Measurements from ENCODE around the gene SH3GL2. TPM values are rescaled to one million over a fixed set of nuclear protein-coding genes. Genes with fewer than 3 reads are reported as not detected.
A peak's percentile ranks its signal among the peaks of the same experiment; 100 is the strongest.
"Not testable (repeated sequence)": the region's sequence is repeated elsewhere in the genome, so short reads cannot be mapped to it uniquely, and the experiment has no call there.

Gene SH3GL2
- total RNA-seq, 1 donor from 2014 or later, result 0.79 TPM

- DNase-seq (ENCODE audit: low read depth, low spot score), result no peak
Observed at GRCh38 chr9:17742067-17742466, 163.2 kb downstream of the SH3GL2 start.

DNA sequence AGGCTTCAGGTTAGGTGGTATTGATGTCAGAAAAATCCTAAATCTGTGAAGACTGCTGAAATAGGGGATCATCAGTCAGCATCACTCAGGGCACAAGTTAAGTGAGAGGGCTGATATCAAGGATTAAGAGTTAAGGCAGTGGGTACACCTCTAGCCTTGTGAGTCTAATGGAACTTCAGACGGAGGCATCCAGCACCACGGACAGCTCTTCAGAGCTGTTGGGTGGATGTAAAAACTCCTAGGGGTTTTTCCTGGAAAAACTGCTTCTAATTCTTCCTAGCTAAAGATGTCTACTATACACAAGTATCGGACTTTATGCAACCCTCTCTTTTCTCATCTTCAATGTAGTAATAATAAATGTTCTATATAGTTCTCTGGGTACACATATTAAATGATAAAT is 165.9 kb downstream of the SH3GL2 start:
- no peak for DNase-seq (ENCODE audit: low read depth, low spot score)

DNA sequence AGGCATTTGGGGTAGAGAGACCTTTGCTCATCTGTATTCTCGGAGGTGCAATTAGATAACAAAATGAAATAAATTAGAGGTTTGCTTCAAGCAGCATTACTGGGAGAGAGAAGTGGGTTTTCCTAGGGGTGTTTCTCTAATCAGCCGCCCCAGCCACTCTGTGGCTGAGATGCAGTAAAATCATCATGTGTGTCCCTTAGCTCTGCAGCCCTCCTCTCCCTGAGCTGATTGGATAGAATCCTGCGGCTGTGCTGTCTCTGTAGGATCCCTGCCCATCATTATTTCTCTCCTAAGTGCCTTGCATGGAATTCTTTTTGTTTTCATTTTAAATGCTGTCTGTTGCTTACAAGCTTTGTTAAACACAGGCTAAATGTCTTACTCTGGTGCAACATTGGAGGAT is 171.4 kb downstream of the SH3GL2 start:
- DNase-seq (ENCODE audit: low read depth, low spot score), result no peak

DNA sequence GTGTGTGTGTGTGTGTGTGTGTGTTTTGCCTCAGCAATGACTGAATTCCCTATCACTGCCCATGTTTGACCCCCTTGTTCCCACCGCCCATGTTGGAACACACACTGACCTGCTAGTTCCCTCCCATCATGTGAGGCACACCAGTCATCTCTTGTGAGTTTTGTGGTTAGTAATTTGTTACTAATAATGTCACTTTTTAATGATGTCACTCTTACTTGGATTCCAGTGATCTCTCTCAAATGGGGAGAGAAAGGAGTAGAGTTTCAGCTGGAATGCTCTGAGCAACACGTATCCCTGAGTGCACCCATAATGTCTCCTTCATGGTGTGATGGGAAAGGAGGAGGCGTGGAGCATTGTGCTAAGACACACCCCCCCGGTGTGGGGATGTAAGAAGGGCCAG is 172.6 kb downstream of the SH3GL2 start:
- DNase-seq (ENCODE audit: low read depth, low spot score), result no peak

GRCh38 chr9:17752021-17752420 is 173.2 kb downstream of the SH3GL2 start:
- DNase-seq (ENCODE audit: low read depth, low spot score), result no peak

DNA sequence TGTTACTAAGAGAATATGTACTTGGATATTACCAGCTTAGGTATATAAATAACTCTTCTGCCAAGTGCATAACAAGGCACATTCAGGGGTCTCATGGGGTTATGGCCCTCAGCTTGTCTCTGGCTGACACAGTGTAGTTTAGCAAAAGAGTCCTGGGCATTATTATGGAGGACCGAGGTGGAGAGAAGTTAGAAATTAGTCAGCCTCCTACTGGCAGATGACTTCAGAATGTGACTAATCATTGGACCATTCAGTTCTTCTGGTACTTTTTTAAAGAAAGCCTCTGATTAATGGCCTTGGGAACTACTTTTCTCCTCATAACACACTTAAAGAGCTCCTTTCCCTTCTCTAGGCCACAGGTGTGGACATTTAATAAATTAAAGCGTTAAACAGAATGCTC is 178.9 kb downstream of the SH3GL2 start:
- no peak for DNase-seq (ENCODE audit: low read depth, low spot score)

DNA sequence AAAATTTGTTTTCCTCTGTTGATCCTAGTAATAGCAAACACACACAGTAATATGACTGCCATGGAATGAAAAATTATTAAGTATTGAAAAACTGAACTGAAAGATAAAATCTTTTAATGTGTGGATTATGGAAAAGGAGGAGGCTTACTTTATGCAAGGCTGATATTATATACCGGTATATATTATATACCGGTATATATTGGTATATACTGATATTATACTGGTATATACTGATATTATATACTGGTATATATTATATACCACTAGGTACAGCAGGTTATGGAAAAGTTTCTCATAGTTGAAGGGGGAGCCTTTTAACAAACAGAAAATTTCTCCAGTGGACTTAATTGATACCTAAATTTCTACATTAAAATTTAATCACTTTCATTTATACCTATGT is 181.4 kb downstream of the SH3GL2 start:
- DNase-seq (ENCODE audit: low read depth, low spot score), result no peak

DNA sequence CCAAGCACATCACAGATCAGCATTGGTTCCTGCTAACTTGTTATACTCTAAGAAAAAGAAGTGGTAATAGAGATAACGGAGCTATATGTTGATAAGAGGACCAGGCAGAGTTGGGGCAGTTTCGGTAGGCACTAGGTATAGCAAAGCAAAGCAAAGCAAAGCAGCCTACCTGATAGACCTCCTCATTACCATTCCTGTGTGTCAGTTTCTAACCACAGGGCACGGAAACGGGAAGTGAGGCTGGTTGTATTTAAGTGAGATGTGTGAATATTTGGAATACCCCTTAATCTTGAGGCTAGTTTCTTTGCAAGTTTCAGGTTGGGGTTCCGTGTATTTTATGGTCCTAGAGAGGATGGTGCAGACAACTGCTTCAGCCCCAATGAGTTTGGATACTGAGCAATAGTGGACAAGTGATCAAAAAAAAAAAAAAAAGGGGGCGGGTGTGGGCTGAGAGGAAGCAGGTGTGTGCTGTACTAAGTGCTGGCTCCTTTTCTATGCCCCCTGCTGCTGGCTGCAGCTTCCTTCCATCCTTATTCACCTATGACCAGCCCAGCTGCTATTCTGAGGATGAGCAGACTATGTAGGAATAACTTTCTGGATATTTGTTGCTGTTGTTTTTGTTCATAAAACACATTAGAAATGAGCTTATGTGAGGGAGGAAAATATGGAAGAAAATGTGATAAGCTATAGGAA is 183.3 kb downstream of the SH3GL2 start:
- DNase-seq (ENCODE audit: low read depth, low spot score), result no peak

DNA sequence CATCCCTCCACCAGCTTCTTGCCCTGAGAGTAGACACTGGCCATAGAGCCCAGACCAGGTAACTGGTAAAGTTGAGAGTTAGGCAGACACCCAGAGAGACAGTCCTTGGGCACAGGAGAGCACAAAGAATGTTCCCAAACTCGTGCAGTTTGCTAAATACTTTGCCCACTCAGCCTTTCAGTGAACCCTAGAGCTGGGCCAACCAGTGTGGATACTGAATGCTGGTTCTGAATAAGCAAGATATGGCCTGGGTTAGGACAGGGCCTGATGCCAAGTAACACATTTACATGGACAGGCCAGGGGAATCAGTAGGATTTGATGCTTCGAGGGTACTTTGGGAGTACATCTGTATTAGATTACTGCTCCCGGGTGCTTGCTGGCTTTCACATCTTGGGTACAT is 185.4 kb downstream of the SH3GL2 start:
- no peak for DNase-seq (ENCODE audit: low read depth, low spot score)

DNA sequence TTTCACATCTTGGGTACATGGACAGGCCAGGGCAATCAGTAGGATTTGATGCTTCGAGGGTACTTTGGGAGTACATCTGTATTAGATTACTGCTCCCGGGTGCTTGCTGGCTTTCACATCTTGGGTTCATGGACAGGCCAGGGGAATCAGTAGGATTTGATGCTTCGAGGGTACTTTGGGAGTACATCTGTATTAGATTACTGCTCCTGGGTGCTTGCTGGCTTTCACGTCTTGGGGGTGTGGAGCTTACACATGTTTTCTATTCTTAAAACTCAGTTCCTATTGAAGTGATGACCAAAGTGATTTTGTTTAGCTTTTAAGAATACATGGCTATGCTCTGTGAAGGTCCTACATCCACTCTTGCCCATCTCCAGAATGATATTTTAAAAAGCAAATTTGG is 186.3 kb downstream of the SH3GL2 start:
- DNase-seq (ENCODE audit: low read depth, low spot score), result not testable (repeated sequence)

DNA sequence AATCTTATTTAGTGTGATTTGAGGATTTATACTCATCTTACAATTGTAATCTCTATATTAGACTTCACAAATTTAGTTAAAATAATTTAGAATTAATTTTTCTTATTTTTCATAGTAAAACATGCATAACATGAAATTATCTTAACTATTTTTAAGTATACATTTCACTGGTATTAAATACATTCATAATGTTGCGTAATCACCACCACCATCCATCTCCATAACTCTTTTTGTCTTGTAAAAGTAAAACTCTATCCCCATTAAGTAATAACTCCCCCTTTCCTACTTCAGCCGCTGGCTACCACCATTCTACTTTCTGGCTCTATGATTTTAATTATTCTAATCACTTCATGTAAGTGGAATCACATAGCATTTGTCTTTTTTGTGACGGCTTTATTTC is 193.4 kb downstream of the SH3GL2 start:
- no peak for DNase-seq (ENCODE audit: low read depth, low spot score)

DNA sequence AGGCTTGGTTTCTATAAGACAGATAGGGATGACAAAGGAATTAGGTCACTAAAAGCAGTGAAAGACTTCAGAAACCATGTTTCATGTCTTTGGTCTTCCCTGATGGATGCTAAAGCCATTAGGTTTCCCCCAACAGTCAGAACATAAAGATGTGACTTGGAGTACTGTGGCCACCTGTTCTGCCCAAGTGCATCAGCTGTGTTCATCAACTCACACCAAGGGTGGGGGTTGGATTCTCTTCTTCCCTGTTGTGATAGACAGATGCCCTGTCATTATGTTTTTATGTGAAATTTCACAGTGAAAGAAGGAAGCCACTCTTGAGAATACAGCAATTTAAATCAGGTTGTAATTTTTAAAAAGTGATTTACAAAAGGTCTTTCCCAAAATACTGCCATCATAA is 196.8 kb downstream of the SH3GL2 start:
- no peak for DNase-seq (ENCODE audit: low read depth, low spot score)

DNA sequence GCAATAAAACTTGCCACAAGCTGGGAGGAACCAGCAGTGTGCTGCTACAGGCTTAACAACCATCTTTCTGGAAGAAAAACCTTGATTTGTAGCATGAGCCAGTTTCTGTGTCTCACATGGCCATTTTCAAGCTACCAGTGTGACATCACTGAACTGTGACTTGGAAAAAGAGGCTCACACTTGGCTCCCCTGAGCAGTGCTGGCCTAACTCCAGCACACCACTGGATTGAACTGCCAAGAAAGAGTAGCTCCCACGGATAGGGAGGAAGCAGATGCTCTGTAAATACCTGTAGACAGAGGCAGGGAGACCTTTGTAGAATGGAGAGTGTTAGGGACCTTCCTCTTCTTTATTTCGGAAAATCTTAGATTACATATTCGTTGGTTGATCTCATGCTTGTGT is 197.9 kb downstream of the SH3GL2 start:
- DNase-seq (ENCODE audit: low read depth, low spot score), result no peak

- no peak for DNase-seq (ENCODE audit: low read depth, low spot score)
Observed at GRCh38 chr9:17777465-17777864, 198.6 kb downstream of the SH3GL2 start.

DNA sequence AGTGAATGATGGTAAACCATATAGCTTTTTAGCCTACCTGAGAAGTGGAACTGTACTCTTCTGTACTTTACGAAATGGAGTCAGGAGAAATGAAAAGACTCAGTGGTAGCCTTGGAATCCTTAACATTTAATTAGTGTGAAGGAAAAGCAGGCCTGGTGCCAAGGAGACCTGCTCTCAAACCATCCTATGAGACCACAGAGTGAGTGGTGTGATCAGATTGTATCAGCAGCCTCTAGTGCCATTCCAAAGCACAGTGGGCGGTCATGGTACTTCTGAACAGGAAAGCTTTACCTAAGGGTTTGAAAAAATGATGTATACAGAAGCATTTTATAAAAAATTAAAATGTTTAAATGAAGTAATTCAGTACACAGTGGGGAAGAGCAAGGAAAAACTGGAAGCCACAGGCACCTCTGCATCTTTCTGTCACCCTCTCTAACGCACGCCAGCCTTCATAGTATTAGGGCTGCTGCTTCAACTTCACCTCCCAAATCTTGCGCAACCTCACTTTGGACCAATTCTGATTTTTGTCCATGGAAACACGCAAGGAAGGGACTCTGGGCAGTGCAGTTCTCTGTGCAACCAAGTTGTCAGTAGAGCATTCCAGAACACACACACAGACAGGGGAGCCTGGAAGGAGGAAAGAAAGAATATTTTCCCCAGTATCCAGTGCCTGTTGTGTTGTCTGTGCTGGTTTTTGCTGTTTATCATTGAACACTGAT is 203.7 kb downstream of the SH3GL2 start:
- DNase-seq (ENCODE audit: low read depth, low spot score), result no peak

- DNase-seq (ENCODE audit: low read depth, low spot score), result no peak
Observed at GRCh38 chr9:17783227-17783626, 204.4 kb downstream of the SH3GL2 start.

- no peak for DNase-seq (ENCODE audit: low read depth, low spot score)
Observed at GRCh38 chr9:17789316-17789715, 210.4 kb downstream of the SH3GL2 start.

DNA sequence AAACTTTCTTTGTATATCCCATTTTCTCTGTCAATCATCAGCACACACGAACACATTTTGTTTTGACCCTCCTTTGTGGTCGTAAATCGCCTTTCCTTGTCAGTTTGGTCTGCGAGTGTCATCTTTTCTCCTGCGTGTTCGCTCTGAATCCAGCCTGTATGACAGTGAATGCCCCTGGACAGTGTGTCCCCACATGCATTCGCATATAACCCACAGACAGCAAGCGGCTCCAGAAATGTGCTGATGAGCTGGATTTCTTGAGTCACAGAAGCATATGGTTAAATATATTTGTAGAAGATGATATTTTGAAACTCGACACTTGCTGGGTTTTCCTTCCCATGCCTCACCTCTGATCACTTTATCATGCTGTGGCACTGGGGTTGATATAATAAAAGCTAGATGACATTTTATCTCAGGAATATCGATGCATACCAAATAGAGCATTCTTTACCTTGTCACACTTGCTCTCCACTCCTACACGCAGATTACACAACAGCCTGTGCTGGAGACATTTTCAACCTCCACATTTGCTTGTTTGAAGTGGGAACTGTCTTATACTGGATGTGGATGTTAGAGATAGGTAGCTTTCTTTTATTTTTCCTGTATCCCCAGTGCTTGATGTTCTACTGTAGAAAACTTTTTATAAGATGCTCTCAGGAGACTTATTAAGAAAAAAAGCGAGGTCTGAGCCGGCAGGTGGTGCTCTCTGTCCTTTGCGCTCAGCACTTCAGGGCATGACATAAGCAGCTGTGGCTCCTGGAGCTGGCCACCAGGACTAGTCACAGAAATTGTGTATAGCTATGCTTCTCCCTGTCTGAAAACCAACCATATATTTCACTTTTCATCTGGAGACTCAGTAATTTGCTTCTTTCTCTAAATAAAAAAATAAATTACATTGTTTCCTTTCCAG is 215.1 kb downstream of the SH3GL2 start:
- no peak for DNase-seq (ENCODE audit: low read depth, low spot score)

- DNase-seq (ENCODE audit: low read depth, low spot score), result no peak
Observed at GRCh38 chr9:17795744-17796143, 216.9 kb downstream of the SH3GL2 start.

GRCh38 chr9:17799369-17799768 is 220.5 kb downstream of the SH3GL2 start:
- peak; percentile 7 for DNase-seq (ENCODE audit: low read depth, low spot score)

GRCh38 chr9:17800418-17800817 is 221.6 kb downstream of the SH3GL2 start:
- DNase-seq (ENCODE audit: low read depth, low spot score), result no peak

DNA sequence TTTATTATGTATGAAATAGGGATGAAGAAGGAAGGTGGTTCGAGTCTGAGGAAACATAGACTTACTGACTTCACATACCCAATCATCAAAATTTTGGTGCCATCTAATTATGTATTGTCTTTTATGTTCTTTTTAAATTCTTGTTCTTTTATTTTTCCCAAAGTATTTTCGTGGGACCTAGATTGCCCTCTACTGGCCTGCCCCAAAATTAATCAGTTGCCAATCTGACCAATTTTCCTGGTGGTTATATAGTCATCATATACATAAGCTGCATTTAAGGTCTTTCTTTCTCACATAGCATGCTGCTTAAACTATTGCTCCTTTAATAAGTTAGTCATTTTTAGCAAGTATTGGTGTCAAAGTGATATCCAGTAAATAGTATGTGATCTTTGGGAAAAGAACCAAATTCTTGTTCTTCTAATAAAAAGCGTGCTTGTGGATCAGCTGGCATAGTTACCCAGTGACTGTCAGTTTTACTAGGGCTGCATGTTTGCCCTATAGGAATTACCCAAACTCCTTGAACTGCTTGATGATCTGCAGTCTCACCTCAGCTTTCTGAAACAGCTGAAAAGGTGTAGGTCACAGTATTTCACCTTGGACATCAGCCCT is 223.5 kb downstream of the SH3GL2 start:
- DNase-seq (ENCODE audit: low read depth, low spot score), result no peak

Data from pulmonary artery endothelial cell (primary cell).